ENCODE measurements around the gene STRBP.

STRBP gene

GRCh38 chr9:123120131-123120530, 148.3 kb downstream of the STRBP start:
- TF ChIP-seq, protein P1, sequence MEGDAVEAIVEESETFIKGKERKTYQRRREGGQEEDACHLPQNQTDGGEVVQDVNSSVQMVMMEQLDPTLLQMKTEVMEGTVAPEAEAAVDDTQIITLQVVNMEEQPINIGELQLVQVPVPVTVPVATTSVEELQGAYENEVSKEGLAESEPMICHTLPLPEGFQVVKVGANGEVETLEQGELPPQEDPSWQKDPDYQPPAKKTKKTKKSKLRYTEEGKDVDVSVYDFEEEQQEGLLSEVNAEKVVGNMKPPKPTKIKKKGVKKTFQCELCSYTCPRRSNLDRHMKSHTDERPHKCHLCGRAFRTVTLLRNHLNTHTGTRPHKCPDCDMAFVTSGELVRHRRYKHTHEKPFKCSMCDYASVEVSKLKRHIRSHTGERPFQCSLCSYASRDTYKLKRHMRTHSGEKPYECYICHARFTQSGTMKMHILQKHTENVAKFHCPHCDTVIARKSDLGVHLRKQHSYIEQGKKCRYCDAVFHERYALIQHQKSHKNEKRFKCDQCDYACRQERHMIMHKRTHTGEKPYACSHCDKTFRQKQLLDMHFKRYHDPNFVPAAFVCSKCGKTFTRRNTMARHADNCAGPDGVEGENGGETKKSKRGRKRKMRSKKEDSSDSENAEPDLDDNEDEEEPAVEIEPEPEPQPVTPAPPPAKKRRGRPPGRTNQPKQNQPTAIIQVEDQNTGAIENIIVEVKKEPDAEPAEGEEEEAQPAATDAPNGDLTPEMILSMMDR (conservative IDR thresholded peaks at IDR 0.05; ENCODE audit: control insufficient read depth, insufficient read depth, low read depth, low read length) = no peak

DNA sequence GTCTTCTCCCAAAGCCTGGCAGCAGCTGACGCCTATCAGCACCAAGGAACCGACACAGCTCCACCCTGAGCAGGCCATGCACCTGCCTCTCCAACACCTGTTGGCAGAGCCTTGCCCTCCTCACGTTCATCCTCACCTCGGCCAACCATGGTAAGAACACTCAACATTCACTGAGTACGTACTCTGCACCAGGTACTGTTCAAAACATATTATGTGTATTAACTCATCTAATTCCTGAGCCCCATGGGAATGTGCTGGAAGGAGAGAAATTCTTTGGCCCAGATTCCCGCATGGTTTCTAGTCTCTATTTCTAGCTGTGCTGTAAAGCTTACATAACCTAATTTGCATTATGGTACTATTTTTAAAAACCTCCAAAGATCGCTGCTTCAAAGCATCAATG, 148.8 kb downstream of the STRBP start:
- TF ChIP-seq, protein P1 (conservative IDR thresholded peaks at IDR 0.05; ENCODE audit: control insufficient read depth, insufficient read depth, low read depth, low read length) = no peak
- no peak overlapping the region for H3K4me3 ChIP-seq (ENCODE audit: control insufficient read depth, low read depth, low read length)
- DNase-seq (ENCODE audit: low read depth) = no peak

More at GRCh38 chr9:123120131-123120530, 148.3 kb downstream of the STRBP start:
- H3K4me3 ChIP-seq (ENCODE audit: control insufficient read depth, low read depth, low read length) = no peak overlapping the region
- no peak for DNase-seq (ENCODE audit: low read depth)

DNA sequence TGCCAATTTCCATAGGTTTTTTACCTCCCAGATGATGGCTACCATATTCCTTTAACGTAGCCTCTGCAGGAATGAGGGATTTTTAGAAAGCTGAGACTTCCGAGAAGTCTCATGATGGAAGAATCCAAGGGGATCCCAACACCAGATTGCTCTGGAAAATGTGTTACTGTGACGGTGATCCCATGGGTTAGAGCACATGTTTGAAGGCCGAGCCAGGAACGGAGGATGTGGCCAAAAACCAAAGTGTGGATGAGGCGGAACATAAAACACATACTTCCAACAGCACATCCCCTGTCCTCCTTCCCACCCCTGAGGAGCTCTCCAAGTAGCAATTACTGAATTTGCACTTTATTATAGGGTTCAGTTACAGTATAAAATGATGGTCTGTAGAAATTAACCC, 152.3 kb downstream of the STRBP start:
- TF ChIP-seq, protein P1 (conservative IDR thresholded peaks at IDR 0.05; ENCODE audit: control insufficient read depth, insufficient read depth, low read depth, low read length) = no peak
- no peak overlapping the region for H3K4me3 ChIP-seq (ENCODE audit: control insufficient read depth, low read depth, low read length)
- no peak for DNase-seq (ENCODE audit: low read depth)

GRCh38 chr9:123115146-123115913, 153.1 kb downstream of the STRBP start:
- no peak overlapping the region for H3K4me3 ChIP-seq (ENCODE audit: control insufficient read depth, low read depth, low read length)
- no peak for DNase-seq (ENCODE audit: low read depth)
- TF ChIP-seq, protein P1 (conservative IDR thresholded peaks at IDR 0.05; ENCODE audit: control insufficient read depth, insufficient read depth, low read depth, low read length) = no peak

- H3K4me3 ChIP-seq (ENCODE audit: control insufficient read depth, low read depth, low read length) = no peak overlapping the region
- DNase-seq (ENCODE audit: low read depth) = no peak
- TF ChIP-seq, protein P1 (conservative IDR thresholded peaks at IDR 0.05; ENCODE audit: control insufficient read depth, insufficient read depth, low read depth, low read length) = no peak
These were observed 155.2 kb downstream of the STRBP start for GRCh38 chr9:123113185-123113584.

- DNase-seq (ENCODE audit: low read depth) = no peak
- TF ChIP-seq, protein P1 (conservative IDR thresholded peaks at IDR 0.05; ENCODE audit: control insufficient read depth, insufficient read depth, low read depth, low read length) = no peak
- H3K4me3 ChIP-seq (ENCODE audit: control insufficient read depth, low read depth, low read length) = no peak overlapping the region
These were observed 156.1 kb downstream of the STRBP start for GRCh38 chr9:123112015-123112975.
